Measurements from ENCODE around the gene ZBTB7C. TPM values are rescaled to one million over a fixed set of nuclear protein-coding genes. Genes with fewer than 3 reads are reported as not detected.

Gene ZBTB7C
- polyA plus RNA-seq, 2 of the 4 experiments (the other 2 are of a cell fraction): 0.10 to 0.12 TPM

DNA sequence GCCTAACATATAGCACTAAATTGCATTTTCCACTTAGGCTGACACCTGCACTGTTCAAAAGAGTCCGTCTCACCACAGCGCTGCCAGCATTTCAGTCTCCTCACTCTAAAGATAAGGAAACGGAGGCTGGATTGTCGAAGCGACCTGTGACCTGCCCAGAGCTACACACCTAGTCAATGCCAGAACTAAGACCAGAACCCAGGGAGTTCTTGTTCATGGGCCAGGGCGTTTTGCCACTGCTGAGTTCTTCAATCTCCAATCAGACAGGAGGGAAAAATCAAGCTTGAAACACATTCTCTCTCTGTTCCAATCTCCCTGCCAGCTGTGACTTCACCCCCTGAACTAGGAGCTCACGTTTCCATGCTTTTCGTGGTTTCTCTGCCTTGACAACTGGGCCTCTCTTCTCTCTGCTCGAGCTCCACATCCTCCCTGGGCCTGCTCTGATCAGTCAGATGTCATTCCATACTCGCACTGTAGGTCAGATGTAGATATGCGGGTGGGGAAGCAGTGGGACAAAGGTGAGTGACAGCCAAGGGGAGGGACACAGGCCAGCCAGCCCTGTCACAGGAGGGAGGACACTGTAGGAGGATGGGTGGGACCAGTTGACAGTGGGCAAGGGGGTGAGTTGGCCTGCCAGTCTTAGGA lies 257.6 kb downstream of the ZBTB7C start (continued):
- no peak for TF ChIP-seq FOSL2 (IDR thresholded peaks at IDR 0.05)
- TF ChIP-seq FOSL2 (CRISPR knock-in tag; IDR thresholded peaks at IDR 0.05): no peak
- TF ChIP-seq CBX2 (IDR thresholded peaks at IDR 0.05; ENCODE audit: borderline replicate concordance, low read depth): no peak
- TF ChIP-seq EHF (CRISPR knock-in tag; IDR thresholded peaks at IDR 0.05): no peak
- no peak for TF ChIP-seq RCOR1 (IDR thresholded peaks at IDR 0.05; ENCODE audit: low read depth, low read length)
- no peak for TF ChIP-seq HEYL (CRISPR knock-in tag; IDR thresholded peaks at IDR 0.05)
- TF ChIP-seq KDM1A (IDR thresholded peaks at IDR 0.05; ENCODE audit: low read depth): no peak
- no peak for TF ChIP-seq POLR2AphosphoS2 (conservative IDR thresholded peaks at IDR 0.05; ENCODE audit: low read length)

DNA sequence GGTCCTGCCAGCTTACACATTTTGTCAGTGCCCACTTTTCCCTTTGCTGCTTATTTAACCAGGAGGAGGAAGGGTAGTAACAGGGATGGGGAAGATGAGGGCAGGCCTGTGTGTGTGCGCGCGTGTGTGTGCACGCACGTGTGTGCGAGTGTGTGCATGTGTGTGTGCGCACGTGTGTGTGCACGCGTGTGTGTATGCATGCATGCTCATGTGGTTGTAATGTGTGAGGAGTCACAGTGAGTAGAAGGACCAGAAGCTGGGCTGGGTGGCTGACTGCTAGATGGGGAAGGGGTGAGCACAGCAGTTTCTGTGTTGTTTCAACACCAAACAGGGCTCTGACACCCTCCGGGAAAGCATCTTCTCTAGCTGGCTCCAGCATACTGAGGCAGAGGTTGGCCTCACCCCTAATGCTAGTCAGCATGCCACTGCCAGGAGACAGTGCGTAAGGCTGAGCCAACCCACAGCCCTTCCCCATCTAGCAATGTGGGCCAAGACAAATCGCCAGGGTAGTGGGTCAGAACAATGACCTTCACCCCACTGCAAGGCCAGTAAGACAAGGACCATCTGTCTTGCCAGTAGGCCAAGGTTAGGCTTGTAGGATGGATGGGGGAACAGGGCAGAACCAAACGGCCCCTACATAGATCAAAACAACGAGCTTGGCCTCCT lies 260.0 kb downstream of the ZBTB7C start:
- TF ChIP-seq ESRRA (IDR thresholded peaks at IDR 0.05; ENCODE audit: borderline replicate concordance, low read length) (no peak), HDAC2 (IDR thresholded peaks at IDR 0.05) (no peak), CHD4 (IDR thresholded peaks at IDR 0.05; ENCODE audit: borderline replicate concordance) (no peak), TFCP2L1 (CRISPR knock-in tag; IDR thresholded peaks at IDR 0.05) (no peak), EHMT2 (IDR thresholded peaks at IDR 0.05; ENCODE audit: low read depth) (no peak), RFX5 (IDR thresholded peaks at IDR 0.05) (no peak), RCOR1 (IDR thresholded peaks at IDR 0.05; ENCODE audit: low read depth, low read length) (no peak), POLR2AphosphoS2 (conservative IDR thresholded peaks at IDR 0.05; ENCODE audit: low read length) (no peak), CEBPB (IDR thresholded peaks at IDR 0.05) (no peak), BHLHE40 (IDR thresholded peaks at IDR 0.05; ENCODE audit: low read depth, low read length) (no peak), ZFP36 (IDR thresholded peaks at IDR 0.05; ENCODE audit: borderline replicate concordance, partially characterized antibody) (no peak)
- TF ChIP-seq, protein P1, sequence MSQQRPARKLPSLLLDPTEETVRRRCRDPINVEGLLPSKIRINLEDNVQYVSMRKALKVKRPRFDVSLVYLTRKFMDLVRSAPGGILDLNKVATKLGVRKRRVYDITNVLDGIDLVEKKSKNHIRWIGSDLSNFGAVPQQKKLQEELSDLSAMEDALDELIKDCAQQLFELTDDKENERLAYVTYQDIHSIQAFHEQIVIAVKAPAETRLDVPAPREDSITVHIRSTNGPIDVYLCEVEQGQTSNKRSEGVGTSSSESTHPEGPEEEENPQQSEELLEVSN (IDR thresholded peaks at IDR 0.05; ENCODE audit: borderline replicate concordance, low read depth): no peak
- CTCF ChIA-PET: no interaction called here
- ATAC-seq (no peak), FAIRE-seq (no peak), DNase-seq (ENCODE audit: low read depth in 1 of 2, low spot score in 1 of 2) (no peak)
- 84% methylated on average over 12 of the region's 15 CpGs for WGBS (ENCODE audit: missing lambda C conversion rate)
- Histone ChIP-seq H3K4me3 (no peak overlapping the region), H3K4me2 (no peak overlapping the region), H3K27ac (no peak overlapping the region), H3K4me1 (peaks cover 9% of the 10 kb centered on the region), H3K9me3 (no peaks in the 10 kb centered on the region)
- POLR2A ChIA-PET: no interaction called here

DNA sequence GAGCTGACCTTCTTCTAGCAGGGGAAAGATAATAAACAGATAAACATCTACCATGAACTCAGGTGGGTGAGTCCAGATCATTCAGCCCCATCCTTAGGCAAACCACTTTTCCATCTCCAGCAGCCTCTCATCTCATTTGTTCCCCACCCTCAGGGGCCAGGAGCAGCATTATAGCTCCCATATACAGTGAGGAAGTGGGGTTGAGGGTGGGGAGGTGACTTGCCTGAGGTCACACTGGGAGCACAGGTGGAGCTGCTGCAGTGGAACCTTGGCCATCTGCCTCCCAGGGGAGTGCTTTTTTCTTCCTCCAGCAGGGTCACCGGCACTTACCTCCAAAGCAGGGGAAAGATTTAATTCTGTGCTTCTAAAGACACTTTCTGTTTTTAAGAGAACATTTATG lies 266.2 kb downstream of the ZBTB7C start:
- POLR2A ChIA-PET: no interaction called here
- CTCF ChIA-PET: no interaction called here
- Histone ChIP-seq H3K4me3 (no peak overlapping the region), H3K4me1 (0 out of 3 replicates have a peak, but pooled peaks cover 9% of the 10 kb centered on the region), H3K27ac (no peak overlapping the region), H3K9me3 (no peaks in the 10 kb centered on the region), H3K4me2 (no peak overlapping the region)
- ATAC-seq (no peak), FAIRE-seq (no peak), DNase-seq (ENCODE audit: low read depth in 1 of 2, low spot score in 1 of 2) (no peak)
- 92% methylated on average over 1 of the region's 1 CpG for WGBS (ENCODE audit: missing lambda C conversion rate)
- TF ChIP-seq MAFK (IDR thresholded peaks at IDR 0.05; ENCODE audit: partially characterized antibody): no peak
- TF ChIP-seq RFX5 (IDR thresholded peaks at IDR 0.05): no peak
- TF ChIP-seq RARB (CRISPR knock-in tag; IDR thresholded peaks at IDR 0.05): no peak
- TF ChIP-seq CBX8 (IDR thresholded peaks at IDR 0.05): no peak
- TF ChIP-seq, protein P2, sequence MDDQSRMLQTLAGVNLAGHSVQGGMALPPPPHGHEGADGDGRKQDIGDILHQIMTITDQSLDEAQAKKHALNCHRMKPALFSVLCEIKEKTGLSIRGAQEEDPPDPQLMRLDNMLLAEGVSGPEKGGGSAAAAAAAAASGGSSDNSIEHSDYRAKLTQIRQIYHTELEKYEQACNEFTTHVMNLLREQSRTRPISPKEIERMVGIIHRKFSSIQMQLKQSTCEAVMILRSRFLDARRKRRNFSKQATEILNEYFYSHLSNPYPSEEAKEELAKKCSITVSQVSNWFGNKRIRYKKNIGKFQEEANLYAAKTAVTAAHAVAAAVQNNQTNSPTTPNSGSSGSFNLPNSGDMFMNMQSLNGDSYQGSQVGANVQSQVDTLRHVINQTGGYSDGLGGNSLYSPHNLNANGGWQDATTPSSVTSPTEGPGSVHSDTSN (IDR thresholded peaks at IDR 0.05): no peak
- no peak for TF ChIP-seq CHD4 (IDR thresholded peaks at IDR 0.05; ENCODE audit: borderline replicate concordance)
- TF ChIP-seq KDM5A (IDR thresholded peaks at IDR 0.05): no peak
- TF ChIP-seq ZFP36 (IDR thresholded peaks at IDR 0.05; ENCODE audit: borderline replicate concordance, partially characterized antibody): no peak
- TF ChIP-seq, protein P1 (IDR thresholded peaks at IDR 0.05; ENCODE audit: borderline replicate concordance, low read depth): no peak
- TF ChIP-seq, protein P3, sequence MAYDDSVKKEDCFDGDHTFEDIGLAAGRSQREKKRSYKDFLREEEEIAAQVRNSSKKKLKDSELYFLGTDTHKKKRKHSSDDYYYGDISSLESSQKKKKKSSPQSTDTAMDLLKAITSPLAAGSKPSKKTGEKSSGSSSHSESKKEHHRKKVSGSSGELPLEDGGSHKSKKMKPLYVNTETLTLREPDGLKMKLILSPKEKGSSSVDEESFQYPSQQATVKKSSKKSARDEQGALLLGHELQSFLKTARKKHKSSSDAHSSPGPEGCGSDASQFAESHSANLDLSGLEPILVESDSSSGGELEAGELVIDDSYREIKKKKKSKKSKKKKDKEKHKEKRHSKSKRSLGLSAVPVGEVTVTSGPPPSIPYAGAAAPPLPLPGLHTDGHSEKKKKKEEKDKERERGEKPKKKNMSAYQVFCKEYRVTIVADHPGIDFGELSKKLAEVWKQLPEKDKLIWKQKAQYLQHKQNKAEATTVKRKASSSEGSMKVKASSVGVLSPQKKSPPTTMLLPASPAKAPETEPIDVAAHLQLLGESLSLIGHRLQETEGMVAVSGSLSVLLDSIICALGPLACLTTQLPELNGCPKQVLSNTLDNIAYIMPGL (CRISPR knock-in tag; IDR thresholded peaks at IDR 0.05; ENCODE audit: borderline replicate concordance): no peak
- no peak for TF ChIP-seq MYC (IDR thresholded peaks at IDR 0.05; ENCODE audit: borderline replicate concordance, low read length)
- TF ChIP-seq, protein P4, sequence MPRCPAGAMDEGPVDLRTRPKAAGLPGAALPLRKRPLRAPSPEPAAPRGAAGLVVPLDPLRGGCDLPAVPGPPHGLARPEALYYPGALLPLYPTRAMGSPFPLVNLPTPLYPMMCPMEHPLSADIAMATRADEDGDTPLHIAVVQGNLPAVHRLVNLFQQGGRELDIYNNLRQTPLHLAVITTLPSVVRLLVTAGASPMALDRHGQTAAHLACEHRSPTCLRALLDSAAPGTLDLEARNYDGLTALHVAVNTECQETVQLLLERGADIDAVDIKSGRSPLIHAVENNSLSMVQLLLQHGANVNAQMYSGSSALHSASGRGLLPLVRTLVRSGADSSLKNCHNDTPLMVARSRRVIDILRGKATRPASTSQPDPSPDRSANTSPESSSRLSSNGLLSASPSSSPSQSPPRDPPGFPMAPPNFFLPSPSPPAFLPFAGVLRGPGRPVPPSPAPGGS (IDR thresholded peaks at IDR 0.05): no peak
- no peak for TF ChIP-seq EP300 (IDR thresholded peaks at IDR 0.05)
- TF ChIP-seq, protein P5, sequence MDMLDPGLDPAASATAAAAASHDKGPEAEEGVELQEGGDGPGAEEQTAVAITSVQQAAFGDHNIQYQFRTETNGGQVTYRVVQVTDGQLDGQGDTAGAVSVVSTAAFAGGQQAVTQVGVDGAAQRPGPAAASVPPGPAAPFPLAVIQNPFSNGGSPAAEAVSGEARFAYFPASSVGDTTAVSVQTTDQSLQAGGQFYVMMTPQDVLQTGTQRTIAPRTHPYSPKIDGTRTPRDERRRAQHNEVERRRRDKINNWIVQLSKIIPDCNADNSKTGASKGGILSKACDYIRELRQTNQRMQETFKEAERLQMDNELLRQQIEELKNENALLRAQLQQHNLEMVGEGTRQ (IDR thresholded peaks at IDR 0.05): no peak
- no peak for TF ChIP-seq SMC3 (IDR thresholded peaks at IDR 0.05)

All from A549 (cell line).